Measurements from ENCODE around the gene IPO4. TPM values are rescaled to one million over a fixed set of nuclear protein-coding genes. Genes with fewer than 3 reads are reported as not detected.

The IPO4 gene
- total RNA-seq, 2 donors from 2014 or later, result 42.6 to 44.5 TPM

- H3K27ac ChIP-seq, result peak within 1 kb of the TSS; percentile 83 to 88
- peaks cover 7% of the 10 kb centered on the region for H3K4me1 ChIP-seq (replicated peaks)
- no peaks in the 10 kb centered on the region for H3K9me3 ChIP-seq
- no peaks in the 10 kb centered on the region for H3K27me3 ChIP-seq (replicated peaks; ENCODE audit: insufficient read depth)
- TF ChIP-seq POLR2A (IDR thresholded peaks at IDR 0.05), result peak; percentile 43
- no peak for TF ChIP-seq POLR2AphosphoS5 (IDR thresholded peaks at IDR 0.05)
- TF ChIP-seq CTCF (IDR thresholded peaks at IDR 0.05), result peak in 1 of 4 experiments; percentile 7
- DNase-seq (ENCODE audit: low spot score), result peak; percentile 90
- 0% methylated on average over 27 of the region's 30 CpGs for WGBS
- peaks cover 1 to 6% of the 10 kb centered on the region in 2 donors for H3K36me3 ChIP-seq
- intact Hi-C loops (cut with DNase I), result no loop called here
- H3K4me3 ChIP-seq, result peak within 1 kb of the TSS; percentile 71 to 72
These were observed 43.6 kb upstream of the IPO4 start, which contains the start of gene NEDD8 for GRCh38 chr14:24232121-24232644. Gene NEDD8, minus strand, starts transcription at chr14:24232367. Its CDS starts 100 bp downstream, at chr14:24232267.

GRCh38 chr14:24231263-24232120 lies 42.9 kb upstream of the IPO4 start:
- Histone ChIP-seq H3K27ac (peak overlapping the region; percentile 83 to 88), H3K4me1 (replicated peaks) (peaks cover 7% of the 10 kb centered on the region), H3K27me3 (replicated peaks; ENCODE audit: insufficient read depth) (no peaks in the 10 kb centered on the region), H3K4me3 (peak overlapping the region; percentile 71 to 72), H3K36me3 (peaks cover 0 to 6% of the 10 kb centered on the region in 2 donors), H3K9me3 (no peaks in the 10 kb centered on the region)
- TF ChIP-seq POLR2A (IDR thresholded peaks at IDR 0.05) (no peak), CTCF (IDR thresholded peaks at IDR 0.05) (no peak), POLR2AphosphoS5 (IDR thresholded peaks at IDR 0.05) (no peak)
- WGBS, result 11% methylated on average over 23 of the region's 23 CpGs
- intact Hi-C loops (cut with DNase I), result loop anchor here (1.0 kb wide), 1 partner anchor 16 kb away; no protein-coding TSS in a partner anchor
- no peak for DNase-seq (ENCODE audit: low spot score)

GRCh38 chr14:24228902-24229301 lies 40.3 kb upstream of the IPO4 start:
- Histone ChIP-seq H3K36me3 (no peaks in the 10 kb centered on the region), H3K9me3 (no peaks in the 10 kb centered on the region), H3K4me1 (replicated peaks) (peaks cover 7% of the 10 kb centered on the region), H3K4me3 (no peak overlapping the region), H3K27ac (no peak overlapping the region), H3K27me3 (replicated peaks; ENCODE audit: insufficient read depth) (no peaks in the 10 kb centered on the region)
- TF ChIP-seq POLR2A (IDR thresholded peaks at IDR 0.05) (no peak), POLR2AphosphoS5 (IDR thresholded peaks at IDR 0.05) (no peak), CTCF (IDR thresholded peaks at IDR 0.05) (no peak)
- intact Hi-C loops (cut with DNase I), result no loop called here
- DNase-seq (ENCODE audit: low spot score), result no peak
- WGBS, result 4% methylated on average over 1 of the region's 1 CpG

- H3K27me3 ChIP-seq (replicated peaks; ENCODE audit: insufficient read depth), result no peaks in the 10 kb centered on the region
- no peaks in the 10 kb centered on the region for H3K4me1 ChIP-seq (replicated peaks)
- no peaks in the 10 kb centered on the region for H3K9me3 ChIP-seq
- no peak for DNase-seq (ENCODE audit: low spot score)
- TF ChIP-seq CTCF (IDR thresholded peaks at IDR 0.05), result no peak
- no peak for TF ChIP-seq POLR2A (IDR thresholded peaks at IDR 0.05)
- no peak for TF ChIP-seq POLR2AphosphoS5 (IDR thresholded peaks at IDR 0.05)
- intact Hi-C loops (cut with DNase I), result no loop called here
- 63% methylated on average over 1 of the region's 1 CpG for WGBS
- no peaks in the 10 kb centered on the region for H3K36me3 ChIP-seq
- H3K27ac ChIP-seq, result no peak overlapping the region
- H3K4me3 ChIP-seq, result no peak overlapping the region
These were observed 37.9 kb upstream of the IPO4 start for GRCh38 chr14:24226473-24226872.
